ENCODE data around the gene KCNH4. TPM values are rescaled to one million over a fixed set of nuclear protein-coding genes. Genes with fewer than 3 reads are reported as not detected.
A peak's percentile ranks its signal among the peaks of the same experiment; 100 is the strongest.

KCNH4 gene
- total RNA-seq, 3 donors from 2014 or later = 0.06 to 0.10 TPM; not detected in 1

DNA sequence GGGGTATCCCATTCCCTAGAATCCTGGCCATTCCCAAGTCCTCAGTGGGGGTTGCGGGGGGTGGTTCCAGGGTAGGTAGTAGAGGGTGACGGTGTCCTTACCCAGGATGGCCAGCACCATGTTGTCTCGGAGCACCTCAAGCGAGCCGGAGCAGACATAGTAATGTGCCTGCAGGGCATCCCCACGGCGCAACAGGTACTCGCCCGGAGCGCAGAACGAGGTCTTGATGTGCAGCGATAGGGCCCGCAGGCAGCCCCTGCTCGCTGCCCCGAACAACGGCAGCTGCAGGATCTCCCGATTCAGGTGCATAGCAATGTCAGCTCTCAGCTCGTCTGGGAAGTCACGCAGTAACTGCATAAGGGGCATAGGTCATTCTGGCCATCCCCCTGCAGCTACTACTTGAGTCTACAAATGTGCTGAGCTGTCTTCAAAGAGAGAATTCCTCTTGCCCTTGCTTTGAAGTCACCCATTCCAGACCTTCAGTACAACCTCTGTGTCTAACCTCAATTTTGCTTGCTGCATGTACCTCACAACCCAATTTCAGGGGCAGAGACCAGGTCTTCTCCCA, 14.7 kb downstream of the KCNH4 start:
- no peak for DNase-seq
- H3K9me3 ChIP-seq = no peaks in the 10 kb centered on the region
- no peak overlapping the region for H3K4me3 ChIP-seq
- TF ChIP-seq, protein P1, sequence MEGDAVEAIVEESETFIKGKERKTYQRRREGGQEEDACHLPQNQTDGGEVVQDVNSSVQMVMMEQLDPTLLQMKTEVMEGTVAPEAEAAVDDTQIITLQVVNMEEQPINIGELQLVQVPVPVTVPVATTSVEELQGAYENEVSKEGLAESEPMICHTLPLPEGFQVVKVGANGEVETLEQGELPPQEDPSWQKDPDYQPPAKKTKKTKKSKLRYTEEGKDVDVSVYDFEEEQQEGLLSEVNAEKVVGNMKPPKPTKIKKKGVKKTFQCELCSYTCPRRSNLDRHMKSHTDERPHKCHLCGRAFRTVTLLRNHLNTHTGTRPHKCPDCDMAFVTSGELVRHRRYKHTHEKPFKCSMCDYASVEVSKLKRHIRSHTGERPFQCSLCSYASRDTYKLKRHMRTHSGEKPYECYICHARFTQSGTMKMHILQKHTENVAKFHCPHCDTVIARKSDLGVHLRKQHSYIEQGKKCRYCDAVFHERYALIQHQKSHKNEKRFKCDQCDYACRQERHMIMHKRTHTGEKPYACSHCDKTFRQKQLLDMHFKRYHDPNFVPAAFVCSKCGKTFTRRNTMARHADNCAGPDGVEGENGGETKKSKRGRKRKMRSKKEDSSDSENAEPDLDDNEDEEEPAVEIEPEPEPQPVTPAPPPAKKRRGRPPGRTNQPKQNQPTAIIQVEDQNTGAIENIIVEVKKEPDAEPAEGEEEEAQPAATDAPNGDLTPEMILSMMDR (IDR thresholded peaks at IDR 0.05) = no peak
- no peaks in the 10 kb centered on the region for H3K4me1 ChIP-seq (ENCODE audit: low read depth)
- H3K36me3 ChIP-seq (ENCODE audit: low read depth) = no peaks in the 10 kb centered on the region
- intact Hi-C loops (cut with DNase I, micrococcal nuclease) = no loop called here
- ATAC-seq = no peak

DNA sequence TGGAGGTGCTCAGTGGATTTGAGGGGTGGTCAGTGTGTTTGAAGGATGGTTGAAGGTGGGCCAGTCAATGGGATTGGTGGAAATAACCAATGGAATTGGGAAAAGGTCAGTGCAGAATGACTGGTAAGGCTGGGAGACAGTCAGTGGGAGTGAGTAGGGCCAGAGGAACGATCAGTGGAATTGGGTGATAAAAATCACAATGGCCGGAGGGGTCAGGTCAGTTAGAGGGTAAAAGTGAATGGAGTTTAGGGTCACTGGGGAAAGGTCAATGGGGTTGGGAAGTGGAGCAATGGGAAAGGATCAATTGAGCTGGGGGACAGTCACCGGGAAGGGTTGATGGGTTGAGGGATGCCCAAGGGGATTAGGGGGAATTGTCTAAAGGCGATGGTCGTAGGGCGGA, 15.2 kb downstream of the KCNH4 start:
- intact Hi-C loops (cut with DNase I, micrococcal nuclease) = no loop called here

DNA sequence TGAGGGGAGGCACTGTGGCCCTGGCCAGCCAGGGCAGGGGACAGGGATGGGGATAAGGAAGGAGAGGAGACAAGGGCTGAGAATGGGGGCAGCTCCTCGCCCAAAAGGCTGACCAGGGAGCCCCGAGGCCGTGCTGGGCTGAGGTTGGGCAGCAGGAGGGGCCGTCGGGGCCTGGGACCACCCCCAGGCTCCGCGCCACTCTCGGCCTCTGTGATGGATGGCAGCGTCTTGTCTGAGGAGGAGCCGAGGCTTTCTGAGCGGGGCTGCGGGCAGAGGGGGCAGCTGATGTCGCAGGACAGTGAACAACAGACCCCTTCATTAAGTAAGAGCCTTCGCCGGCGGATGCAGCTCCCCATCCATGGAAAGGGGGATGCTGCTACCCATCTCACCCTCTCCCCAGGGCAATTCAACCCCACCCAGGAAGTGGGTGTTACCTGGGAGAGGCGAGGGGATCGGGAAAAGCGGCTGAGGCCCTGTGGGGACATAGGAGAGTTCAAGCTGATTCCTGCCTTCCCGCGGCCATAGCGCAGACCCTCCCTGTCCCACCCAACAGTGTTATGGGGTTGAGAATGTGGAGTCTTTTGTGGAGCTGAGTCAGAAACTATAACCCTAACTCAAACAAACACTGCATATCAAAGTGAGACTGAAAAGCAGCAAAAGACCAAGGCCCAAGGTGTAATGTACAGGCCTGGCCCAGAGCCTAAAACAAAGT, 17.1 kb downstream of the KCNH4 start:
- intact Hi-C loops (cut with DNase I, micrococcal nuclease) = no loop called here

More for the DNA sequence above, 15.2 kb downstream of the KCNH4 start:
- TF ChIP-seq, protein P1 (IDR thresholded peaks at IDR 0.05) = no peak
- H3K36me3 ChIP-seq (ENCODE audit: low read depth) = no peaks in the 10 kb centered on the region
- no peaks in the 10 kb centered on the region for H3K4me1 ChIP-seq (ENCODE audit: low read depth)
- DNase-seq = no peak
- no peak for ATAC-seq
- no peak overlapping the region for H3K4me3 ChIP-seq
- no peaks in the 10 kb centered on the region for H3K9me3 ChIP-seq

DNA sequence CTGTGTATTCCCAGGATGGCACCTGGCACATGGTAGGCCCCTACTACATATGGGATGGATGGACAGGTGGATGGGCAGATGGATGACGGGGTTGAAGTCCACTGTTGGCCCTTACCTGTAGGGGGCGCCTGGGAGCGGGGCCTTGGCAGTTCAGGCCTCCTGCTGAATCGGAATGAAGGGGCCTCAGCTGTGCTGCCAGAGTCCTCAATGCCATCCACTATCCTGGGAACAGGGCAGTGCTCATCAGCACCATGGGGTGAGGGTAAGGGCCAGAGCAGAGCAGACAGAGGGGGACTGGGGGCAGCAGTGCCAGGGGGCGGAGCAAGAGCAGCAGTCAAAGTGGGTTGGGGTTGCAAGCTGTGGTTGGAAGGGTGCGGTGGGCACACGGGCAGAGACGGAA, 17.8 kb downstream of the KCNH4 start:
- intact Hi-C loops (cut with DNase I, micrococcal nuclease) = no loop called here
- TF ChIP-seq, protein P1 (IDR thresholded peaks at IDR 0.05) = no peak
- ATAC-seq (peak; percentile 69), DNase-seq (peak in 1 of 3 donors; percentile 48)
- H3K4me1 ChIP-seq (ENCODE audit: low read depth) = no peaks in the 10 kb centered on the region
- H3K36me3 ChIP-seq (ENCODE audit: low read depth) = no peaks in the 10 kb centered on the region
- H3K9me3 ChIP-seq = no peaks in the 10 kb centered on the region
- no peak overlapping the region for H3K4me3 ChIP-seq

More for the DNA sequence above, 17.1 kb downstream of the KCNH4 start:
- Histone ChIP-seq H3K9me3 (no peaks in the 10 kb centered on the region), H3K36me3 (ENCODE audit: low read depth) (no peaks in the 10 kb centered on the region), H3K4me1 (ENCODE audit: low read depth) (no peaks in the 10 kb centered on the region), H3K4me3 (no peak overlapping the region)
- TF ChIP-seq, protein P1 (IDR thresholded peaks at IDR 0.05) = no peak
- ATAC-seq = no peak
- DNase-seq = no peak

DNA sequence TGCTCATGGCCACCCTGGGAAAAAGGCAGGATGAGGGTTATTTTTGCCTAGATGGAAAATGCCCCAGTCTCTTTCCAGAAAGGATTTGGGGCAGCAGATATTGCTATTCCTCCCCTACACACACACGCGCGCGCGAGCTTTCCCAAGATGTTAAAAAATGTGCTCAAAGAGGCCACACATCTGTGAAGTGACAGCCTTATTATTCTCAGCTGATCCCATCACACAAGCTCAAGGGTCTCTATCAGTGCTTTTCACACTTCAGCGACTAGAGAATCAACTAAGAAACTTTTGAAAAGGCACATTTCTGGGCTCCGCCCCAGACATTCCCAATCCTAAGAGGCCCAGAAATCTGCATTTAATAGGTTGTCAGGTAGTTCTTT, 20.4 kb downstream of the KCNH4 start:
- DNase-seq = no peak
- intact Hi-C loops (cut with DNase I, micrococcal nuclease) = no loop called here
- Histone ChIP-seq H3K4me3 (no peak overlapping the region), H3K36me3 (ENCODE audit: low read depth) (no peaks in the 10 kb centered on the region), H3K4me1 (ENCODE audit: low read depth) (no peaks in the 10 kb centered on the region), H3K9me3 (no peaks in the 10 kb centered on the region)
- ATAC-seq = no peak
- TF ChIP-seq, protein P1 (IDR thresholded peaks at IDR 0.05) = no peak

Data from mucosa of descending colon (tissue), 3 donors.